ENCODE results near the gene TTC39C. TPM values are rescaled to one million over a fixed set of nuclear protein-coding genes. Genes with fewer than 3 reads are reported as not detected.

Gene TTC39C
- total RNA-seq, 1 donor from 2014 or later: 68.4 TPM

GRCh38 chr18:24013051-24013450, 1.5 kb upstream of the TTC39C start:
- DNase-seq: no peak
- intact Hi-C loops (cut with micrococcal nuclease): loop anchor here (5.0 kb wide), 6 partner anchors 151 to 781 kb away; partner anchors contain the start of gene RMC1
- Mint-ChIP-seq H3K27ac (peak overlapping the region; percentile 92), H3K9me3 (no peaks in the 10 kb centered on the region), H3K27me3 (no peaks in the 10 kb centered on the region), H3K4me1 (peaks cover 83% of the 10 kb centered on the region), H3K4me3 (no peak overlapping the region), H3K36me3 (ENCODE audit: low read depth) (peaks cover 6% of the 10 kb centered on the region)
- ATAC-seq (ENCODE audit: low read depth): no peak
- TF ChIP-seq CTCF (IDR thresholded peaks at IDR 0.05): no peak
- ChIA-PET CTCF (no interaction called here), POLR2A (interaction anchor here (0.6 to 3.2 kb wide), 4 partner anchors 7 to 786 kb away, joined by 3 to 19 read pairs (median 4); no protein-coding TSS in a partner anchor)

GRCh38 chr18:24014986-24015638, 558 bp downstream of the TTC39C start:
- peaks cover 14% of the 10 kb centered on the region for H3K36me3 Mint-ChIP-seq (ENCODE audit: low read depth)
- peak overlapping the region; percentile 89 for H3K4me3 Mint-ChIP-seq
- H3K4me1 Mint-ChIP-seq: peaks cover 84% of the 10 kb centered on the region
- intact Hi-C loops (cut with micrococcal nuclease): loop anchor here (1.0 to 5.0 kb wide), 7 partner anchors 104 to 783 kb away; partner anchors contain the start of gene RMC1
- CTCF ChIA-PET: no interaction called here
- DNase-seq (peak; percentile 46), ATAC-seq (ENCODE audit: low read depth) (peak; percentile 2)
- POLR2A ChIA-PET: interaction anchor here (0.5 to 3.2 kb wide), 7 partner anchors 9 to 527 kb away, joined by 3 to 19 read pairs (median 3); no protein-coding TSS in a partner anchor
- TF ChIP-seq CTCF (IDR thresholded peaks at IDR 0.05): no peak
- no peaks in the 10 kb centered on the region for H3K9me3 Mint-ChIP-seq
- H3K27me3 Mint-ChIP-seq: no peaks in the 10 kb centered on the region
- peak overlapping the region; percentile 82 for H3K27ac Mint-ChIP-seq

- peaks cover 15% of the 10 kb centered on the region for H3K36me3 Mint-ChIP-seq (ENCODE audit: low read depth)
- no peak for DNase-seq
- peak overlapping the region; percentile 82 for H3K27ac Mint-ChIP-seq
- CTCF ChIA-PET: no interaction called here
- H3K27me3 Mint-ChIP-seq: no peaks in the 10 kb centered on the region
- peaks cover 84% of the 10 kb centered on the region for H3K4me1 Mint-ChIP-seq
- TF ChIP-seq CTCF (IDR thresholded peaks at IDR 0.05): no peak
- ATAC-seq (ENCODE audit: low read depth): no peak
- POLR2A ChIA-PET: interaction anchor here (0.5 to 3.2 kb wide), 5 partner anchors 25 to 528 kb away, joined by 3 to 19 read pairs (median 3); no protein-coding TSS in a partner anchor
- no peaks in the 10 kb centered on the region for H3K9me3 Mint-ChIP-seq
- H3K4me3 Mint-ChIP-seq: peak overlapping the region; percentile 89
- intact Hi-C loops (cut with micrococcal nuclease): no loop called here
These were observed 1.4 kb downstream of the TTC39C start for GRCh38 chr18:24015639-24016631.

GRCh38 chr18:24016643-24017042, 2.1 kb downstream of the TTC39C start:
- intact Hi-C loops (cut with micrococcal nuclease): no loop called here
- peaks cover 84% of the 10 kb centered on the region for H3K4me1 Mint-ChIP-seq
- ATAC-seq (ENCODE audit: low read depth) (no peak), DNase-seq (no peak)
- H3K4me3 Mint-ChIP-seq: peak overlapping the region; percentile 89
- no peak for TF ChIP-seq CTCF (IDR thresholded peaks at IDR 0.05)
- POLR2A ChIA-PET: no interaction called here
- CTCF ChIA-PET: interaction anchor here (0.9 kb wide), 1 partner anchor 49 kb away, joined by 3 read pairs; no protein-coding TSS in a partner anchor
- peaks cover 18% of the 10 kb centered on the region for H3K36me3 Mint-ChIP-seq (ENCODE audit: low read depth)
- H3K27me3 Mint-ChIP-seq: no peaks in the 10 kb centered on the region
- no peaks in the 10 kb centered on the region for H3K9me3 Mint-ChIP-seq
- peak overlapping the region; percentile 82 for H3K27ac Mint-ChIP-seq
